Breast epithelium (tissue), 4 donors: ENCODE measurements around the gene PNKP. TPM values are rescaled to one million over a fixed set of nuclear protein-coding genes. Genes with fewer than 3 reads are reported as not detected.
A peak's percentile ranks its signal among the peaks of the same experiment; 100 is the strongest.

Experiments used
- DNase-seq, 2 donors: peaks; one replicate each; pipeline ENCODE4 v3.0.0-alpha.2; 2019; ENCODE audit warnings: low spot score in 2 of 2
- H3K27ac ChIP-seq, 2 donors: fragments of 200-600 bp; sonication (generic) in 1 of 2; one replicate each; pipeline ENCODE4 v1.5.1; 2016 to 2019; ENCODE audit warnings: mild to moderate bottlenecking in 1 of 2
- H3K27me3 ChIP-seq, 2 donors: fragments of 200-600 bp; sonication (generic) in 1 of 2; one replicate each; pipeline versions ENCODE4 v1.5.1 to v1.6.0; 2017 to 2019; ENCODE audit warnings: control low read depth in 1 of 2, mild to moderate bottlenecking in 1 of 2
- H3K36me3 ChIP-seq: fragments of 200-600 bp; one replicate; pipeline ENCODE4 v1.5.1; 2019
- H3K4me1 ChIP-seq, 2 donors: fragments of 200-600 bp; sonication (generic); one replicate each; pipeline ENCODE4 v1.5.1; 2016 to 2019; ENCODE audit warnings: control low read depth in 1 of 2
- H3K4me3 ChIP-seq, 3 donors: fragments of 200-600 bp; sonication (generic); 1 replicate in 2 of 3; 2 replicates in 1 of 3; pipeline ENCODE4 v1.5.1; 2016 to 2019; ENCODE audit warnings: mild to moderate bottlenecking in 3 of 3, moderate library complexity in 2 of 3
- H3K9me3 ChIP-seq, 2 donors: fragments of 200-600 bp; sonication (generic) in 1 of 2; one replicate each; pipeline ENCODE4 v1.5.1; 2016 to 2019; ENCODE audit warnings: control low read depth in 1 of 2
- POLR2A ChIP-seq: fragments of 450-650 bp; IDR thresholded peaks from one replicate; pipeline ENCODE4 v1.6.1; 2016; ENCODE audit warnings: antibody characterized with exemption, mild to moderate bottlenecking, moderate library complexity
- POLR2AphosphoS5 ChIP-seq, 3 donors: sonication (generic); formaldehyde crosslinking; IDR thresholded peaks; one replicate each; pipeline ENCODE4 v1.6.1; 2017; ENCODE audit warnings: antibody characterized with exemption in 3 of 3
- intact Hi-C: fragments of 100-400 bp; cut with DNase I; formaldehyde crosslinking; loops from one replicate; pipeline ENCODE4 v1.15.1; 2023; ENCODE audit warnings: low total_unique reads
- total RNA-seq, 3 donors: library from RNA; depleted of rRNA; stranded (reverse); fragments of >200 nt; gene quantifications; one replicate each; pipeline ENCODE4 v1.1.0, GENCODE V29; 2016
- TF ChIP-seq, protein P1 (sequence below), 3 donors: fragments of 450-650 bp; IDR thresholded peaks; one replicate each; pipeline ENCODE4 v1.5.1; 2016 to 2017; ENCODE audit warnings: antibody characterized with exemption in 3 of 3, mild to moderate bottlenecking in 3 of 3, moderate library complexity in 3 of 3

Gene PNKP
- total RNA-seq, 3 donors from 2014 or later: 31.0 to 69.2 (median 57.7) TPM

DNA sequence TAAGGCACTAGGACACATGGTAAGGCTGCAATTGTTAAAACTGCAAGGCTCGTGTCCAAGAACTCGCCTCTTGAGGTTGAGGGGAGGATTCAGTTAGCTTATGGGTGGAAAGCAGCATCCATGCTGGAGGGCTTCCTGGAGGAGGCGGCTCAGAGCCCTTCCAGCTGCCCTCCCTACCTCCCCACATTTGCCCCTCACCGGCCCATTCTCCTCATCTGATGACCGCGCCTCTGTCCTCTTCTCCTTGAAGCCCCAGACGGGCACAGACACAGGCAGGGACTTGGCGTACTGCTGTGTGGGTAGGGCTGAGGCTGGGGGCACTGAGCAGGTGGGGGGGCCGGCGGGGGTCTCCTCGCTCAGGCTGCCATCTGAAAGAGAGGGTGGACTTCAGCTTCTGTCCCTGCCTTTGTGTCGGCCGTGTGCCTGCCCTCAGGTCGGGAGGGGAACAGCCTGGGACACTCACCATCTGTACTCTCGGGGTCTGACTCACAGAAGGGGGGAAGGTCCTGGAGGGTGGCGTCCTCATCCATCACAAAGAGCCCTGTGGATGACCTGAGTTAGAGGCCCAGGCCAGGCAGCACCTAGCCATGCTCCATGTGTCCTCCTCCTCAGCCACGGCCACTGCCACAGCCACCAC lies 4.1 kb upstream of the PNKP start:
- peaks cover 4 to 11% of the 10 kb centered on the region in 2 donors for H3K4me1 ChIP-seq
- H3K36me3 ChIP-seq: no peaks in the 10 kb centered on the region
- TF ChIP-seq, protein P1, sequence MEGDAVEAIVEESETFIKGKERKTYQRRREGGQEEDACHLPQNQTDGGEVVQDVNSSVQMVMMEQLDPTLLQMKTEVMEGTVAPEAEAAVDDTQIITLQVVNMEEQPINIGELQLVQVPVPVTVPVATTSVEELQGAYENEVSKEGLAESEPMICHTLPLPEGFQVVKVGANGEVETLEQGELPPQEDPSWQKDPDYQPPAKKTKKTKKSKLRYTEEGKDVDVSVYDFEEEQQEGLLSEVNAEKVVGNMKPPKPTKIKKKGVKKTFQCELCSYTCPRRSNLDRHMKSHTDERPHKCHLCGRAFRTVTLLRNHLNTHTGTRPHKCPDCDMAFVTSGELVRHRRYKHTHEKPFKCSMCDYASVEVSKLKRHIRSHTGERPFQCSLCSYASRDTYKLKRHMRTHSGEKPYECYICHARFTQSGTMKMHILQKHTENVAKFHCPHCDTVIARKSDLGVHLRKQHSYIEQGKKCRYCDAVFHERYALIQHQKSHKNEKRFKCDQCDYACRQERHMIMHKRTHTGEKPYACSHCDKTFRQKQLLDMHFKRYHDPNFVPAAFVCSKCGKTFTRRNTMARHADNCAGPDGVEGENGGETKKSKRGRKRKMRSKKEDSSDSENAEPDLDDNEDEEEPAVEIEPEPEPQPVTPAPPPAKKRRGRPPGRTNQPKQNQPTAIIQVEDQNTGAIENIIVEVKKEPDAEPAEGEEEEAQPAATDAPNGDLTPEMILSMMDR (IDR thresholded peaks at IDR 0.05): no peak
- no peak for TF ChIP-seq POLR2A
- TF ChIP-seq POLR2AphosphoS5 (IDR thresholded peaks at IDR 0.05): no peak
- no peak overlapping the region for H3K4me3 ChIP-seq
- intact Hi-C loops: no loop called here
- H3K27me3 ChIP-seq: no peaks in the 10 kb centered on the region
- DNase-seq: no peak
- no peak overlapping the region for H3K27ac ChIP-seq
- no peaks in the 10 kb centered on the region for H3K9me3 ChIP-seq

DNA sequence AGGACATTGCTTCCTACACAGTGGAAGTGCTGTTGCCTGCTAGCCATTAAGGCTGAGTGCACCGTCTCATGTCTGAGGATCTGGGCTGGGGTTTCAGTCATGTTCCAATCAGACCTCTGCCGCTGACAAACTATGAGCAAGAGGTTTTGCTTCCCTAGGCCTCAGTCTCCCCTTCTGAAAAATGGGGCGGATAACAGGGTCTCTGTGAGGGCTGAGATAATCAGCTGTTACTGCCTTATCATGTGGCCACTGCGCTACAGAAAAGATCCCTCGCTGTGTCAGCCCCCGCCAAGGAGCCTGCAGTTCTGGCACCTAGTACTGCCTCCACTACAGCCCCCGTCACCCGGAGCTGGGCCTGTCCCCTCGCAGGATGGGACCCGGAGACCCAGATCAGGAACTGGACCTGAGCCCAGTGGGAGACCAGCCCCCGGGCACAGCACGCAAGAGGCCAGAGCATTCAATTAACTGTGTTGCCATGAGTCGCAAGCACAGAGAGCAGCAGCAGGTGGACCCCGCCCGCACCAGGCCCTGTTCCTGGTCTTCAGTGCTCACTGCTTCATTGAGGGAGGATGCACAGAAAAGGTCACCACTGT lies 3.0 kb upstream of the PNKP start:
- H3K36me3 ChIP-seq: no peaks in the 10 kb centered on the region
- intact Hi-C loops: no loop called here
- no peaks in the 10 kb centered on the region for H3K27me3 ChIP-seq
- TF ChIP-seq POLR2AphosphoS5 (IDR thresholded peaks at IDR 0.05) (no peak), POLR2A (no peak)
- TF ChIP-seq, protein P1 (IDR thresholded peaks at IDR 0.05): no peak
- no peaks in the 10 kb centered on the region for H3K9me3 ChIP-seq
- peak overlapping the region; percentile 51 to 75 (median 66) for H3K4me3 ChIP-seq
- peaks cover 2 to 11% of the 10 kb centered on the region in 2 donors for H3K4me1 ChIP-seq
- H3K27ac ChIP-seq: peak overlapping the region; percentile 92 to 94
- no peak for DNase-seq

DNA sequence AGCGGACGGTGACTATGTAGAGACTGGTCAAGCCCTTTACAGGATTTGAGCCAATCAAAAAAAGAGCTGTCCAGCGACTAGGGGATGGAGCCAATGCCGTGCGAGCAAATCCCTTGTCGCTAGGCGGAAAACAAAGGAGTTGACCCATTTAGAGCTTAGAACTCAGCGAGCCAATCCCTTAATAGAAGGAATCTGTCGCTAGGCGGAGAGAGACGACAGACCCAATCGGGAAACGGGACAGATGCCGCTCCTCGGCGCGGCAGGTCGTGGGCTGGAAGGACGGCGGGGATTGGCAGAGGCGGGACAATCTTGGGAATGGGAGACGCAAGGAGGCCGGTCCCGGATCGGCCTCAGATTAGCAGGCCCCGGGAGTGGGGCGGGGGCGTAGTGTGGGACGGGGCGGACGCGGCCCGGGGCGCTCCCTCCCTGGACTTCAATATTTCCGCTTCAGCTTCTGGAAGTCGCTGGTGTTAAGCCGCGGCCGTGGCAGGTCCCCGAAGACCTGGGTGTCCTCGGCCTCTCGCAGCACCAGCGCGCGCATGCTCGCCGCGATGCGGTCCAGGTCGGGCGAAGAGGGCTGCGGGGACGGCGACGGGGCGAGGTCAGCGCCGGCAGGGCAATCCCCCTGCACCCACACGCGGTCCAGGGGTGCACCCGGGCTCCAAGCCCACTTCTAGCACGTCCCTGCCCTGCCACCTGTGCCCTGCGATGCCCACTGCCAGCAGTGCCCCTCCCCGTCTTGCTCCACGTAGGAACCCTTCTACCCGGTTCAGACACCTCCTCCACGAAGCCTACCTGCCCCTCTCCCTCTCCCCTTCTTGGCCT lies 2.3 kb upstream of the PNKP start:
- peak overlapping the region; percentile 92 to 94 for H3K27ac ChIP-seq
- peaks cover 0 to 9% of the 10 kb centered on the region in 2 donors for H3K4me1 ChIP-seq
- TF ChIP-seq, protein P1 (IDR thresholded peaks at IDR 0.05): peak; percentile 20 to 64 (median 40)
- TF ChIP-seq POLR2A (peak; percentile 82), POLR2AphosphoS5 (IDR thresholded peaks at IDR 0.05) (peak; percentile 74 to 78 (median 75))
- H3K27me3 ChIP-seq: no peaks in the 10 kb centered on the region
- H3K4me3 ChIP-seq: peak overlapping the region; percentile 51 to 75 (median 66)
- H3K9me3 ChIP-seq: no peaks in the 10 kb centered on the region
- no peaks in the 10 kb centered on the region for H3K36me3 ChIP-seq
- intact Hi-C loops: no loop called here
- peak; percentile 97 to 98 for DNase-seq

DNA sequence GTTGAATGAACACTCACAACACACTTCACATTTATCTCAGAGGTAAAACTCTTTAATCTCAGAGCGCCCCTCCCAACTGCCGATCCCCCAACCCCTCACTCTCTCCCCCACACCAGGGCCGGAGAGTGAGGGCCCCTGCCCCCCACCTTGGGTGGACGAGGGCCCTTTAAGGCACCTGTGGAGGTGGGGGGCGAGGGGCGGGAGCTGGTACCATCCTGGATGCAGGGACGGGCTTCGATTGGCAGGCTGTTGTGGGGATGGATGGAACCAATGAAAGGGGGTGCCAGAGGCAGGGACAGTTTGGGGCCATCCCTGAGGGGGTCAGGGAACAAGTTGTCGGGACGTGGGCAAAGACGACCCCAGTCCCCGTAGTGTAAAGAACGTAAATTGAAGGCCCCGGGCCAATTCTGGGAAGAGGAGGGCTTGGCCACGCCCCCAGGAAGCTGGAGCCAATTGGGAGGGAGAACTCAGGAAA lies 1.7 kb upstream of the PNKP start:
- peaks cover 0 to 9% of the 10 kb centered on the region in 2 donors for H3K4me1 ChIP-seq
- H3K9me3 ChIP-seq: no peaks in the 10 kb centered on the region
- TF ChIP-seq POLR2AphosphoS5 (IDR thresholded peaks at IDR 0.05): no peak
- no peak for TF ChIP-seq POLR2A
- TF ChIP-seq, protein P1 (IDR thresholded peaks at IDR 0.05): no peak
- peak overlapping the region; percentile 51 to 66 (median 64) for H3K4me3 ChIP-seq
- no peak for DNase-seq
- no peaks in the 10 kb centered on the region for H3K36me3 ChIP-seq
- no peaks in the 10 kb centered on the region for H3K27me3 ChIP-seq
- intact Hi-C loops: no loop called here
- H3K27ac ChIP-seq: peak overlapping the region; percentile 94
